Activated T-cell treated with anti-CD3 and anti-CD28 coated beads for 24 hours (primary cell): Measurements from ENCODE around the gene GPHN.
"Not testable (repeated sequence)": the region's sequence is repeated elsewhere in the genome, so short reads cannot be mapped to it uniquely, and the experiment has no call there.

Experiments
- DNase-seq: peaks from one replicate; pipeline ENCODE4 v3.0.0-alpha.2; 2020; ENCODE audit warnings: low read depth

GPHN gene

DNA sequence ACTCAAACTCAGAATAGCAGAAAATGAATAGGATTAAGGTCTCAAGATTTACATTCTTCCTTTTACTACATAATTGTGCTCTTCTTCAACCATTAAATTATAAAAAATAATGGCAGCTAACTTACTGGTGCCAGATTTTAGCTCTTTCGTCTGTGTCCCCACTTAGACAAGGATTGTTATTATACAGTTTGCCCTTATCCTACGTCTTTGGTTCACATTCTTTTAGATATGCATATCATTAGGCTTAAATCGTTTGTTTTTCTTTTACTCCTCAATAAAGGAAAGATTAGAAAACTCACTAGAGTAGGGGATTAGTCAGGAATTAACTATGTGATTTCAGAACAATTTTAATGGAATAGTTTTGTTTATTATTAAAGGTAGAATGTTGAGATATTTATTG, 551.6 kb downstream of the GPHN start:
- no peak for DNase-seq

GRCh38 chr14:67060546-67060945, 552.6 kb downstream of the GPHN start:
- no peak for DNase-seq

DNA sequence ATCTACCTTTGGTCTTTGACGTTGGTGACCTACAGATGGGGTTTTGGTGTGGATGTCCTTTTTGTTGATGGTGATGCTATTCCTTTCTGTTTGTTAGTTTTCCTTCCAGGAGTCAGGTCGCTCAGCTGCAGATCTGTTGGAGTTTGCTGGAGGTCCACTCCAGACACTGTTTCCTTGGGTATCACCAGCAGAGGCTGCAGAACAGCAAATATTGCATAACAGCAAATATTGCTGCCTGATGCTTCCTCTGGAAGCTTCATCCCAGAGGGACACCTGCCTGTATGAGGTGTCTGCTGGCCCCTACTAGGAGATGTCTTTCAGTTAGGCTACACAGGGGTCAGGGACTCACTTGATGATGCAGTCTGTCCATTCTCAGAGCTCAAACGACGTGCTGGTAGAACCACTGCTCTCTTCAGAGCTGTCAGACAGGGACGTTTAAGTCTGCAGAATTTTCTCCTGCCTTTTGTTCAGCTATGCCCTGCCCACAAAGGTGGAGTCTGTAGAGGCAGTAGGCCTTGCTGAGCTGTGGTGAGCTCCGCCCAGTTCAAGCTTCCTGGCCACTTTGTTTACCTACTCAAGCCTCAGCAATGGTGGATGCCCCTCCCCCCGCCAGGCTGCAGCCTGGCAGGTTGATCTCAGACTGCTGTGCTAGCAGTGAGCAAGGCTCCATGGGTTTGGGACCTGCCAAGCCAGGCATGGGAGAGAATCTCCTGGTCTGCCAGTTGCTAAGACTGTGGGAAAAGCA, 559.3 kb downstream of the GPHN start:
- DNase-seq, result not testable (repeated sequence)

GRCh38 chr14:67068251-67068650, 560.3 kb downstream of the GPHN start:
- no peak for DNase-seq

DNA sequence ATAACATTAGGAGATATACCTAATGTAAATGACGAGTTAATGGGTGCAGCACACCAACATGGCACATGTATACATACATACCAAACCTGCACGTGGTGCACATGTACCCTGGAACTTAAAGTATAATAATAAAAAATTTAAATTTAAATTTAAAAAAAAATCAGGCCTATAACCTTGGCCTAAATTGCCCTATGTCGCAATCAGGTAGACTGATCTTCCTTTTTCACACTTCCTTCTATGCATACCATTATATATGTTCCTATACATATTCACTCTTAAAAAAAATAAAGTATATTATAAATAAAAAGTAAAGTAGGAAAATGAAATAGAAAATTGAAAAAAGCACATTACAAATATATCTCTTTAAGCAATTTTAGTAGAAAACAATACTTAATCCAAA, 563.6 kb downstream of the GPHN start:
- no peak for DNase-seq

- DNase-seq, result no peak
These were observed 570.0 kb downstream of the GPHN start for GRCh38 chr14:67077921-67078320.

GRCh38 chr14:67079846-67080245, 571.9 kb downstream of the GPHN start:
- DNase-seq, result no peak

DNA sequence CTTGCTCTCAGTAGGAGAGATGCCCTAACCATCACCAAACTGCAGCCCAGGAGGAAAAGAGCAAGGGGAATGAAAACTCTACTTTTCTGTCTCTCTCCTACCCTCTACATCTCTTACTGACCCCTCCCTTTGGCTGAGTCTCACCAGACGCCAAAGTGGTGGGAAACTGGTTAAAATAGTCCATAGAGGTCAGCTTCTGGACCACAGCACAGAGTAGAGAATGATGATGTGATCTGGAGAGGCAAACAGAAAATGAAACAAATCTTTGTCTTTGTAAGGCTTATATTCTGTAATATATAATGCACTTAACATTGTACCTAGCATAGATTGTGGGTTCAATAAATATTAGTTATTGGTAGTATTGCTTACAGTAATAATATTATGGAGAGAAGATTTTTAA, 600.3 kb downstream of the GPHN start:
- no peak for DNase-seq

DNA sequence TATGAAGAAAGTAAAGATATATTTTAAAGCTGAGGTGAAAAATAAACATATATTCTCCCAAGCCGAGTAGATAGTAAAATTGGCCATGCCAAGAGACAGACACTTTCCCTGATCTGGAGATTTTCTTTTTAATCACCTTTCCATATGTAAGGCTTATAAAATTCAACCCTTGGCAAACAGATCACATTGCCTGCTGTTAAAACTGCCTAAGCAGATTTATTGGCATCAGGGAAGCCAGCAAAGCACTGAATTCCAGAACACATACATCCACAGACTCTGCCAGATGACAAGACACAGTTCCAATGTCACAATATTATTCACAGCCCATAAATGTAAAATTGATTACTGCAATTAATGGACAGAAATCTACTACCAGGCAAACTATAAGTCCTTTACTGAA, 603.1 kb downstream of the GPHN start:
- DNase-seq, result no peak

GRCh38 chr14:67112344-67112743, 604.4 kb downstream of the GPHN start:
- DNase-seq, result no peak

- no peak for DNase-seq
These were observed 619.2 kb downstream of the GPHN start for GRCh38 chr14:67127174-67127573.

GRCh38 chr14:67129768-67130167, 621.8 kb downstream of the GPHN start:
- DNase-seq, result no peak

- no peak for DNase-seq
These were observed 623.7 kb downstream of the GPHN start for GRCh38 chr14:67131691-67132090.

DNA sequence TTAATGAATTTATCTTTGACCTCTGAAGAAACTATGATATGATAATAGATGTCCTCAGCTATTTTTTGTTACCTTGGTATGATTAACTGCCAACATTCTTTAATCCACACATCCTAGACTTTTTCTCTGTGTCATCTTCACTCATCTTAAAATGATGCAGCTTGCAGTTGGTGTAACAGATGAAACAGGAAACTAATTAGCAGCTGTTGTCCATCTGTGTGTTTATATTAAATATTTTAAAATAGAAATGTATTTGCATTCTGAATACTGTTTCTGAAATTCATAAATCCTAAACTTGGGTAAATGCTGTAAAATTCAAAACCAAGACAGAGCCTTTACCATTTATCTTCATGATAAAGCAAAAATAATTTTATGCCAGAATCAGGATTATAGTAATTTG, 625.2 kb downstream of the GPHN start:
- DNase-seq, result no peak

GRCh38 chr14:67133595-67134441, 625.9 kb downstream of the GPHN start:
- no peak for DNase-seq

- DNase-seq, result no peak
These were observed 629.9 kb downstream of the GPHN start for GRCh38 chr14:67137744-67138371.

DNA sequence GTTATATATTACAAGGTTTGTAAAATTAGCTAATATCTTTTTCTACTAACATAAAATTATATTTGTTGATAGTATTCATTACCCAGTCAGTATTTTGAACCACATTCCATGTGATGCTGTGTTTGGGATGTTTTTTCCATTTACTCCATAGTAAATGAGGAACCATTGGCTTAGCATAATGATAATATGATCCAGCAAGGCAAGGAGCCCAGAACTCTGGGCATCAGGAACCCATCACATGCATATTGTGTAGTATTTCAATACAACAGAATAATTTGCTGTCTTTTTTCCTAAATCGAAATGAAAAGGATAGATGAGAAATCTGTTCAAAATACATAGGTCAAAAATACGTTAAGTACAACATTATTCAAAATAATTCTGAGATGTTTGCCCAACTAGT, 632.6 kb downstream of the GPHN start:
- DNase-seq, result no peak

- no peak for DNase-seq
These were observed 633.4 kb downstream of the GPHN start for GRCh38 chr14:67141146-67141900.

GRCh38 chr14:67151082-67151666, 643.2 kb downstream of the GPHN start:
- DNase-seq, result no peak

- DNase-seq, result no peak
These were observed 650.6 kb downstream of the GPHN start for GRCh38 chr14:67158566-67158965.

DNA sequence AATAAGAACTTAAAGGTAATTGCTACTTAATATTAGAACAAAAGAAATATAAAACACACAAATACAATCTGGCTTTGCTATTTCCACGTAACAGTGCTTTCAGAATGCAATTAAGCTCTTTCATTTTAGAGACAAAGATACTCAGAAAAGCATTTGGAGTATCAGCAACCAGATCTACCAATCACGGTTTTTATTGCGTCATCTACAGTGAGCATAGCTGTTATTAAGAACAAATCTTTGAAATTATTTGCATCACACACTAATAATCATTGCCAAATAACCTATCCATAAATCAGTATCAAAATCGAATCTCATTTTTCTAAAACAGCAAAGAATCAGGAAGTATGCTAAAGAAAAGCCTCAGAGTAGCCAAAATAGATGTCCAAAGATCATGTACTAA, 654.4 kb downstream of the GPHN start:
- no peak for DNase-seq

- DNase-seq, result no peak
These were observed 658.5 kb downstream of the GPHN start for GRCh38 chr14:67166450-67166853.
